GM19397 (cell line): Measurements from ENCODE around the gene TERT.
"Not testable (repeated sequence)": the region's sequence is repeated elsewhere in the genome, so short reads cannot be mapped to it uniquely, and the experiment has no call there.

Experiments used
- ATAC-seq: cut with Tn5 transposase; IDR thresholded peaks from one replicate; pipeline ENCODE4 v1.9.1; 2021; ENCODE audit warnings: mild to moderate bottlenecking, moderate library complexity; ENCODE audit not compliant: unreplicated experiment

Gene TERT

GRCh38 chr5:1280177-1281037, 14.5 kb downstream of the TERT start:
- ATAC-seq = no peak

GRCh38 chr5:1279443-1280151, 15.3 kb downstream of the TERT start:
- ATAC-seq = no peak

GRCh38 chr5:1278656-1279442, 16.0 kb downstream of the TERT start:
- ATAC-seq = no peak

DNA sequence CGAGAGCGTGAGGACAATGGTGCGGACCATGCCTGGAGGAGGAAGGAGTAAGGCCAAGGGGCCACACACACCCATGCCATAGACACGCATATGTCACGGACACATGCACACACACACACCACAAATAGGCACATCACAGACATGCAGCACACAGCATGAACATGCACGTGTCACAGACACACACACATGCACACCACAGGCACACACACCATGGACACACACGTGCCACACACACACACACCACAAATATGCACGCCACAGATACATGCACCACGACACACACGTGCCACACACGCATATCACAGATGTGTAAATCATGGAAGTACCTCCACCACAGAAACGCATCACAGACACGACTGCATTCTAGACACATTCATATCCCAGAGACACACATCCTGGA, 16.7 kb downstream of the TERT start:
- ATAC-seq = no peak

DNA sequence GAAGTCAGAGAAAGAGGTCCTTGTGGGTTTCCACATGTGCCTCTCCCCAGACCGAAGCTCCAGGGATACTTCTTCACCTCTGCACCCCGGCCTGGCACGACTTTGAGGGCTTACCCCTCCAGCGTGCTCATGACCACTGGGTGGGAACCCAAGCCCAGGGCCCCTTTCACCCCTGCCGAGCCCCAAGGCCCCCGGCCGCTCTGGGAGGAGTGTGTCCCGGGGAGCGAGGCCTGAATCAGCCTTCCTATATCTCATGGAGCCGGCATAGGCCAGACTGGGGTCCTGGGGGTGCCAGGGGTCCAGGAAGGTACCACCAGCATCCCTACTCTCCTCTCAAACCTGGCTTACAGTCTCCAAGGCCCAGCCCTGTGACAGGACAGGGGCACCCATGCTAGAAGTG, 17.1 kb downstream of the TERT start:
- no peak for ATAC-seq

- ATAC-seq = no peak
Measured at GRCh38 chr5:1277331-1277730, 17.5 kb downstream of the TERT start.

DNA sequence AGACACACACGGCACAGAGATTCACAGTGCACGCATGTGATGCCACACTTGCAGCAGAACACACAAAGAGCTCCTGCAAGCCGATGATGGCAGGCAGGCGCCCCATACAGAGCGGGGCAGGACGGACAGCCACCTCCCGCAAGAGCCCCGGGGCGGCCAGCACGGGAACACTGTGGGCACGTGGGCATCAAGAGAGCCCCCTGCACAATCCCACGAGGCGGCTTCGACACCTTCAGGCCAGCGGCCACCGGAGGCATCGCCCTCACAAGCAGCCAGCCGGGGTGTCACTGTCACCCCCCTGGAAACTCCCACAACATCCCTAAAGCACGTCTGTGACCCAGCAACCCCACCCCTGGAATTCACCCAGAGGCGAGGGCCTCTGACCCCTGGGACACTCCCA, 17.9 kb downstream of the TERT start:
- no peak for ATAC-seq

GRCh38 chr5:1275397-1276391, 19.2 kb downstream of the TERT start:
- not testable (repeated sequence) for ATAC-seq

GRCh38 chr5:1274471-1274870, 20.4 kb downstream of the TERT start:
- ATAC-seq = no peak

DNA sequence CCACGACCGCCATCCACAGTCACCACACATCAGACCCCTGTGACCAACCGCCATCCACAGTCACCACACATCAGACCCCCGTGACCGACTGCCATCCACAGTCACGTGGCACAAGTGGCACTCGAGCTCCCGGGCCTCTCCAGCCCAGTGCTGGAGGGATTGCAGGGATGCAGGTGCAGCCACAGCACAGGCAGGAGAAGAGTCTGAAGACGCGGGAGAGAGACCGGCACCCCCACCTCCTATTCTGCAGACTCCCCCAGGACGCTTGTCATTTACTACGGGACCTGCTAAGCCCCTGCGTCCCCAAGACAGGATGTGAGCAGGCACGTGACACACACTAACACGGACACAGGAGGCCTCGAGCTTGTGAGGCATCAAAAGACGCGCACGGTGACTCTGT, 21.1 kb downstream of the TERT start:
- no peak for ATAC-seq

GRCh38 chr5:1272201-1272600, 22.7 kb downstream of the TERT start:
- no peak for ATAC-seq

DNA sequence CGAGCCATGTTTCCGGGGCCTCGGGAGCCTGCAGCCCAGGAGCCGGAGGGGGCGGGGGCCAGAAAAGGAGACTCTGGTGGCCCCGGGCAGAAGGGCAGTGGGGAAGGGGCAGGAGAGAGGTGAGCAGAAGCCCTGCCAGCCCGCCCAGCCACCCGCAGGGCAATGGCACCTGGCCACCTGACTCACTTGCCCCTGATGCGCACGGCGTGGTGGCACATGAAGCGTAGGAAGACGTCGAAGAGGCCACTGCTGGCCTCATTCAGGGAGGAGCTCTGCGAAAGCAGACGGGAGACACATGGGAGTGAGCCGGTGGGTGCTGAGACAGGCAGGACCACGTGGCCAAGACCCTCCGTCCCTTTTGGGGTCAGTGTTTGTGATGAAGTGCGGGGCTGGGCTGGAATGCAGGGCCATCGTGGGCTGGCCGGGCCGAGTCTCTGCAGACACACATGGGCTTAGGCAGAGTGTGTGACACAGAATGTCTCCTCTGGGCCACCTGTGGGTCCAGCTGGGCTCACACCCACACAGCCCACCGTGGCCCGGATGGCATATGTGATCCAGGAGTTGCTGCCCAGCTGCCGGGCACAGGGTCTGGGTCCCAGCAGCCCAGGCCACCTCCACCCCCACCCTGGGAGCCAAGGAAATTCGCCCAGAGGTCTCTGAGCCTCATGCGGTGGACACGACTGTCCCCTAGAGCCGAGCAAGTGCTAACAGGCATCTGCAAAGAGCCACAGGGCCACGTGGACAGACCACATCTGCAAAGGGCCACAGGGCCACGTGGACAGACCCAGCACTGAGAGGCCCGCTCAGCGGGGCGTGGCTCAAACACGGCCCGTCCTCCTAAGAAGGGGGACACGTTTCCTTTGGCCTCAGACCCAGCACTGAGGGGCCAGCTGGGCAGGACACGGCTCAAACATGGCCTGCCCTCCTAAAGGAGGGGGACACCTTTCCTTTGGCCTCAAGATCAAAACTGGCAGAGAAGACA, 23.6 kb downstream of the TERT start:
- ATAC-seq = no peak

GRCh38 chr5:1270426-1270825, 24.4 kb downstream of the TERT start:
- no peak for ATAC-seq

DNA sequence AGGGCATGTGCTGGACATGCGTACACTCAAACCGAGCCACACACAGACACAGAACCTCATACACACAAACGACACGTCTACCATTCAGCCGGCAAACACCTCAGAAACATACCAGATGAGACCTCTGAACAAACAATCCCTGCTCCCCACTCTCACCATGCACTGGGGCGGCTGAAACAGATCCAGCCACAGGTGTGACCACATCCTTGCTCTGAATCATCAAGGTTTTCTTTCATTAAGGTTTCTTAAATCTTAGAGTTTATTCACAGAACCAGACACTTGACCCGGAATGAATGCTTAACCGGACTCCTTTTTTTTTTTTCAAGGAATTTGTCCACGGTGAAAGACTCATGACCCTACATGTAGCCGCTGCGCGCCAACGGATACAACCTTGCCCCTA, 26.2 kb downstream of the TERT start:
- ATAC-seq = no peak

DNA sequence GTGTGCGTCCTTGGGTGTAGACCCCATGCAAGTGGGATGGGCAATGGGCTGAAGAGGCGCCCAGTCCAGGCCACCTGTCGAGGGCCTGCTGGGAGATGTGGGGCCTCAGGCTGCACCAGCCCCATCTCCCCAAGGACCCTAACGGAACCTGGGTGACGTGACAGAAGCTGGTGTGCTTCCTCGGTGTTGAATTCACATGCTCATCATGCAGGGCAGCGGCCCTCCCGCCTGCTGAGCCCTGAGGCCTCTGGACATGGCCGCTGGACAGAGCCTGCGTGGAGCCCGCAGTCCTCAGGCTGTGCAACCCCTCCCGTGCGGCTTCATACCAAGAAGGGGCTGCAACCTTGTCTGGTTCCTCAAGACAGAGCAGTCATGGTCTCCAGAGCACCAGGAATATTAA, 26.8 kb downstream of the TERT start:
- ATAC-seq = no peak

DNA sequence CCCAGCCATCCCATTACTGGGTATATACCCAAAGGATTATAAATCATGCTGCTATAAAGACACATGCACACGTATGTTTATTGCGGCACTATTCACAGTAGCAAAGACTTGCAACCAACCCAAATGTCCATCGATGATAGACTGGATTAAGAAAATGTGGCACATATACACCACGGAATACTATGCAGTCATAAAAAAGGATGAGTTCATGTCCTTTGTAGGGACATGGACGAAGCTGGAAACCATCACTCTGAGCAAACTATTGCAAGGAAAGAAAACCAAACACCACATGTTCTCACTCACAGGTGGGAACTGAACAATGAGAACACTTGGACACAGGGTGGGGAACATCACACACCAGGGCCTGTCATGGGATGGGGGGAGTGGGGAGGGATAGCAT, 27.4 kb downstream of the TERT start:
- not testable (repeated sequence) for ATAC-seq

DNA sequence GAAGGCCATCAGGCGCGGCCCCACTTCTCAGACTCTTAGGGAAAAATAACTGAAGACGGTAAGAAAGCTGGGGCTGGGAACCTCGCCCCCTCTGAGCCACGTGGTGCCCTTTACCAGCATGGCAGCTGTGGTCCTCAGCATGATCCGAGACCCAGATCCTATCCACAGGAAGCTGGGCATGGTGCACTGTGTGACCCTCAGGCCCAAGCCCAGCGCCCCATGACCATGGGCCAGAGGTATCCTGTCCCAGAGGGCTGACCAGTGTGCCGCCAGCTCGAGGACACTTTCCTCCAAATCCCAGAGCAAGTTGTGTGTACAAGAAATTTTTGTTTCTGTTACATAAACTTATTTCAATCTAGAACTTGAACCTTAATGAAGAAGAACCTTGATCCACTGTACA, 28.1 kb downstream of the TERT start:
- ATAC-seq = no peak

DNA sequence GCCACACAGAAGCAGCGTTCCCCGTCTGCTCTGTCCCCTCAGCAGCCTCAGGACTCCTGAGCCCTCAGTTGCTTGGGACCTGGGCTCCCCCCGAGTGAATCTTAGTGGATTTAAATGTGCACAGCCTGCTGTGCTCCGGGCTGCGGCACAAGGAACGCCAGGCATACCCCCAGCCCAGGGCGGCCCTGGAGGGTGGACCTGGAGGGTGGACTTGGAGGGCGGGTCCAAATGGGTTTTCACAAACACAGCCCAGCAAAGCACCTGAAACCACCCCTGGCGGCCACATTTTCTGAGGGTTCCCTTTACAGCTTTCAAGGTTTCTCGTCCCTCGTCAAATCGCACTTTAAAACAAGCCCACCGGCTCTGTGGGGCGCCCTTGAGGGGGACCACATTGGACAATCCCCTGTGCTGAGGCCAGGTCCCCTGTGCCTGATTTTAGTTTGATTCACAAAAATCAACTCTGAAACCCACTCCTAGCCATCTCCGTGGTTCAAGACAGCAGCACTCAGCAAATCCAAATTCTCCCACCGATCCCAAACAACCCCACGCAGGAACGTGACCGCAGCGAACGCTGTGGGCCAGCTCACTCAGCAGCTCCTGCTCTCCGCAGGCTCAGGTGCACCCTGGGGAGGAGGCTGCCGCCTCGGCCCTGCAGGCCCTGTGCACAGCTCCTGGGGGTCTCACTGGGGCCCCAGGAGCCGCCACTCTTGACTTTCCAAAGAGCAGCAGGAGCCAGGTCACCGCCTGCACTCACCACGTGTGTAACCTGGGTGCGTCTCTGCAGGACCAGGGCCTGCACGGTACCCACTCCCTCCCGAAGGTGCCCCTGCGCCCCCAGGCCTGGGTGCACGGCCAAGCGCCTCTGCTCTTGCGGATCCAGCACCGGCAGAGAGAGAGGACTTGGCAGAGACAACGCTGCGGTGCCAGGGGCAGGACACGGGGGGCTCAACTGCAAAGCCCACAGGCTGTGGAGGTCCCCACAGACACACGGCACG, 29.1 kb downstream of the TERT start:
- no peak for ATAC-seq
